ENCODE measurements around the gene CREBBP. TPM values are rescaled to one million over a fixed set of nuclear protein-coding genes. Genes with fewer than 3 reads are reported as not detected.
"Not testable (repeated sequence)": the region's sequence is repeated elsewhere in the genome, so short reads cannot be mapped to it uniquely, and the experiment has no call there.

CREBBP gene
- total RNA-seq, 2 experiments from 2014 or later: 36.0 to 72.3 TPM

DNA sequence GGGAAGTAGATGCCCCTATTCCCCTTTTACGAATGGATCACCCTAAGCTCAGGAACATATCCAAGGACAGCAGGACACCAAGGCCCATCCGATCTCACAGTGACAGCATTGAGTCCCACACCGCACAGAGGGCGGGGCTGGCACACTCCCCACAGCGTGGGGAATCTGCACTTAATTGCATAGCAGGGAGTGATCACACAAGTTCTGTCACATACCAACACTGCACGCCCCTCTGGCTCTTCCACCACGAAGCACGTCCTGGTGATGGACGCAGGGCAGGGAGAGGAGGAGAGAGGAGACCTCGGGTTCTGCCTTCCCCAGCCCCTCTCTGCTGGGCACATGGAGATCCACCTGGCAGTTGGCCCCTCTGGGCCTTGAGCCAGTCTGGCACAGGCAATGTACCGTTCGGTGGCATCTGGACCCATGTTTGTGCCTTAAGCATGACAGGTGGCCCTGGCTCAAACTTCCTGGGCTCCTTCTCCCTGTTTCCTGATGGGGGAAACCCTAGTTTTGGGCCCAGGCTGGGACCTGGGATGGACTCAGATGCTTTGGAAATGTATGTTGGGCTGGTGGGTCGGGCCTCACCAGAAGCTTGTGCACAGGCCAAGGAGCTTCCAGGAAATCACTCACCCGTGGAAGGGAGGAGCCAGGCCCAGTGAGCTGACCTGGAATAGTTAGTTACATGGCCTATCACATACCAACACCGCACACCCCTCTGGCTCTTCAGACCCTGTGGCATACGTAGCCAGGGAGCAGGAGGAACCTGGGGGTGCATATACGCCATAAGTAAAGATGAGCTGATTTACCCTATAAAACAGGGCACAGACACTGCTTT, 35.1 kb upstream of the CREBBP start:
- H3K4me1 ChIP-seq (ENCODE audit: insufficient read depth, low read length, poor library complexity, severe bottlenecking): no peaks in the 10 kb centered on the region
- no peaks in the 10 kb centered on the region for H3K36me3 ChIP-seq (ENCODE audit: insufficient read depth, low read length)
- no peak for DNase-seq (ENCODE audit: low spot score)
- no peak for TF ChIP-seq EZH2phosphoT487 (IDR thresholded peaks at IDR 0.05; ENCODE audit: borderline replicate concordance, low read depth, low read length)
- TF ChIP-seq, protein P1, sequence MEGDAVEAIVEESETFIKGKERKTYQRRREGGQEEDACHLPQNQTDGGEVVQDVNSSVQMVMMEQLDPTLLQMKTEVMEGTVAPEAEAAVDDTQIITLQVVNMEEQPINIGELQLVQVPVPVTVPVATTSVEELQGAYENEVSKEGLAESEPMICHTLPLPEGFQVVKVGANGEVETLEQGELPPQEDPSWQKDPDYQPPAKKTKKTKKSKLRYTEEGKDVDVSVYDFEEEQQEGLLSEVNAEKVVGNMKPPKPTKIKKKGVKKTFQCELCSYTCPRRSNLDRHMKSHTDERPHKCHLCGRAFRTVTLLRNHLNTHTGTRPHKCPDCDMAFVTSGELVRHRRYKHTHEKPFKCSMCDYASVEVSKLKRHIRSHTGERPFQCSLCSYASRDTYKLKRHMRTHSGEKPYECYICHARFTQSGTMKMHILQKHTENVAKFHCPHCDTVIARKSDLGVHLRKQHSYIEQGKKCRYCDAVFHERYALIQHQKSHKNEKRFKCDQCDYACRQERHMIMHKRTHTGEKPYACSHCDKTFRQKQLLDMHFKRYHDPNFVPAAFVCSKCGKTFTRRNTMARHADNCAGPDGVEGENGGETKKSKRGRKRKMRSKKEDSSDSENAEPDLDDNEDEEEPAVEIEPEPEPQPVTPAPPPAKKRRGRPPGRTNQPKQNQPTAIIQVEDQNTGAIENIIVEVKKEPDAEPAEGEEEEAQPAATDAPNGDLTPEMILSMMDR (conservative IDR thresholded peaks at IDR 0.05; ENCODE audit: low read length): no peak
- intact Hi-C loops (cut with micrococcal nuclease; ENCODE audit: unreplicated experiment): no loop called here
- no TSS peak for BruUV-seq (replicated peaks)
- H3K9me3 ChIP-seq (ENCODE audit: low read length): no peaks in the 10 kb centered on the region
- H3K9me2 ChIP-seq (ENCODE audit: insufficient read depth, low read length): no peaks in the 10 kb centered on the region
- no peak overlapping the region for H3K4me3 ChIP-seq (ENCODE audit: low read depth, low read length, poor library complexity, severe bottlenecking)
- ChIA-PET CTCF (ENCODE audit: unreplicated experiment) (no interaction called here), POLR2A (no interaction called here)
- no peak overlapping the region for H2AFZ ChIP-seq (ENCODE audit: low read length)
- H3K4me2 ChIP-seq (ENCODE audit: low read length): no peak overlapping the region
- H4K20me1 ChIP-seq (ENCODE audit: insufficient read depth, low read length): no peaks in the 10 kb centered on the region
- H3K79me2 ChIP-seq (ENCODE audit: insufficient read depth, low read depth, low read length): no peaks in the 10 kb centered on the region
- no peak overlapping the region for H3K27ac ChIP-seq (ENCODE audit: low read depth, low read length, poor library complexity, severe bottlenecking)

DNA sequence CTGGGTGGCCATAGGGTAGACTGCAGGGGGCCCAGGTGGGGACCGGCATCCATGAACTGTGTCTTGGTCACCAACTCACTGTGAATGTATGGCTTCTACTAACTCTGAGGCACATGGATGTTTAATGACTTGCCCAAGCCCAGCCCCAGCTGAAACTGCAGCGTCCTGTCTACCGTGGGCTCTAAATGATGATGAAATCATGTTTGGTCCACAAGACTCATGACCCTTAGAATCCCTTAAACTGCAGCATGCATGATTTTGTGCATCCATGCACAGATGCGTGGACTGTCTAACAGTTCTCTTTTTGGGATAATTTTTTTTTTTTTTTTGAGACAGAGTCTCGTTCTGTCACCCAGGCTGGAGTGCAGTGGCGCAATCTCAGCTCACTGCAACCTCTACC, 32.4 kb upstream of the CREBBP start:
- H3K36me3 ChIP-seq (ENCODE audit: insufficient read depth, low read length): no peaks in the 10 kb centered on the region
- no peak for DNase-seq (ENCODE audit: low spot score)
- POLR2A ChIA-PET: no interaction called here
- no peaks in the 10 kb centered on the region for H3K9me2 ChIP-seq (ENCODE audit: insufficient read depth, low read length)
- no peak overlapping the region for H3K4me2 ChIP-seq (ENCODE audit: low read length)
- no peaks in the 10 kb centered on the region for H3K4me1 ChIP-seq (ENCODE audit: insufficient read depth, low read length, poor library complexity, severe bottlenecking)
- intact Hi-C loops (cut with micrococcal nuclease; ENCODE audit: unreplicated experiment): no loop called here
- H3K9me3 ChIP-seq (ENCODE audit: low read length): no peaks in the 10 kb centered on the region
- H3K27ac ChIP-seq (ENCODE audit: low read depth, low read length, poor library complexity, severe bottlenecking): no peak overlapping the region
- no peaks in the 10 kb centered on the region for H3K79me2 ChIP-seq (ENCODE audit: insufficient read depth, low read depth, low read length)
- no peak overlapping the region for H3K4me3 ChIP-seq (ENCODE audit: low read depth, low read length, poor library complexity, severe bottlenecking)
- no peak overlapping the region for H2AFZ ChIP-seq (ENCODE audit: low read length)
- H4K20me1 ChIP-seq (ENCODE audit: insufficient read depth, low read length): no peaks in the 10 kb centered on the region
- BruUV-seq (replicated peaks): no TSS peak
- TF ChIP-seq, protein P1 (conservative IDR thresholded peaks at IDR 0.05; ENCODE audit: low read length): no peak
- TF ChIP-seq EZH2phosphoT487 (IDR thresholded peaks at IDR 0.05; ENCODE audit: borderline replicate concordance, low read depth, low read length): no peak
- CTCF ChIA-PET (ENCODE audit: unreplicated experiment): no interaction called here

DNA sequence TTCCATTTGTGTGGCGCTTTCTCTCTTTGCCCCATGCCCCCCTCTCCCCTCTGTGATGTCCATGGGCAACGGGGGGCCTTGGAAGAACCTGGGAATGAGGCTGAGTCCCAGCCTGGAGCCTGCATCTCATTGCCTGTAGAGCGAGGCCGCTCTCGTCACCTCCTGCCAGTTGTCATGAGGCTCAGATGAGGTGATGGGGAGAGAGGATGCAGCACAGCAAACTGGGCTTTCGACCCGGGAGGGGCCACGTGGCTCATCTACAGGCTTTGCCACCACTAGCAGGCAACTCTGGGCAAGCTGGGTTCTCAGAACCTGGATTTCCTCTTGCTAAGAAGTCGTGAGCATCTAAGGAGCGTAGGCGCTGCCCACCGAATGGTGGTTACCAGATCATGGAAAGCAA, 31.9 kb upstream of the CREBBP start:
- H3K79me2 ChIP-seq (ENCODE audit: insufficient read depth, low read depth, low read length): no peaks in the 10 kb centered on the region
- POLR2A ChIA-PET: no interaction called here
- no peak for TF ChIP-seq EZH2phosphoT487 (IDR thresholded peaks at IDR 0.05; ENCODE audit: borderline replicate concordance, low read depth, low read length)
- TF ChIP-seq, protein P1 (conservative IDR thresholded peaks at IDR 0.05; ENCODE audit: low read length): no peak
- CTCF ChIA-PET (ENCODE audit: unreplicated experiment): no interaction called here
- H3K4me3 ChIP-seq (ENCODE audit: low read depth, low read length, poor library complexity, severe bottlenecking): no peak overlapping the region
- intact Hi-C loops (cut with micrococcal nuclease; ENCODE audit: unreplicated experiment): no loop called here
- H3K9me2 ChIP-seq (ENCODE audit: insufficient read depth, low read length): no peaks in the 10 kb centered on the region
- H3K36me3 ChIP-seq (ENCODE audit: insufficient read depth, low read length): no peaks in the 10 kb centered on the region
- H3K27ac ChIP-seq (ENCODE audit: low read depth, low read length, poor library complexity, severe bottlenecking): no peak overlapping the region
- H3K4me2 ChIP-seq (ENCODE audit: low read length): no peak overlapping the region
- no peaks in the 10 kb centered on the region for H3K4me1 ChIP-seq (ENCODE audit: insufficient read depth, low read length, poor library complexity, severe bottlenecking)
- H3K9me3 ChIP-seq (ENCODE audit: low read length): no peaks in the 10 kb centered on the region
- no peak overlapping the region for H2AFZ ChIP-seq (ENCODE audit: low read length)
- no peaks in the 10 kb centered on the region for H4K20me1 ChIP-seq (ENCODE audit: insufficient read depth, low read length)
- no peak for DNase-seq (ENCODE audit: low spot score)
- no TSS peak for BruUV-seq (replicated peaks)

DNA sequence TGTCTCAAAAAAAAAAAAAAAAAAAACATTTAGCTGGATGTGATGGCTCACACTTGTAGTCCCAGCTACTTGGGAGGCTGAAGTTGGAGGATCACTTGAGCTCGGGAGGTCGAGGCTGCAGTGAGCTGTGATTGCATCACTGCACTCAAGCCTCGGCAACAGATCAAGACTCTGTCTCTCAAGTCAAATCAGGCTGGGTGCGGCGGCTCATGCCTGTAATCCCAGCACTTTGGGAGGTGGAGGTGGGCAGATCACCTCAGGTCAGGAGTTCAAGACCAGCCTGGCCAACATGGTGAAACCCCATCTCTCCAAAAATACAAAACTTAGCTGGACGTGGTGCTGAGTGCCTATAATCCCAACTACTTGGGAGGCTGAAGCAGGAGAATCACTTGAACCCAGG, 31.2 kb upstream of the CREBBP start:
- H3K4me2 ChIP-seq (ENCODE audit: low read length); BruUV-seq (replicated peaks); CTCF ChIA-PET (ENCODE audit: unreplicated experiment): not testable (repeated sequence)

More for the DNA sequence above, 31.2 kb upstream of the CREBBP start:
- H3K4me1 ChIP-seq (ENCODE audit: insufficient read depth, low read length, poor library complexity, severe bottlenecking); DNase-seq (ENCODE audit: low spot score); H3K4me3 ChIP-seq (ENCODE audit: low read depth, low read length, poor library complexity, severe bottlenecking); H3K9me2 ChIP-seq (ENCODE audit: insufficient read depth, low read length); intact Hi-C loops (cut with micrococcal nuclease; ENCODE audit: unreplicated experiment); H4K20me1 ChIP-seq (ENCODE audit: insufficient read depth, low read length); H2AFZ ChIP-seq (ENCODE audit: low read length); H3K27ac ChIP-seq (ENCODE audit: low read depth, low read length, poor library complexity, severe bottlenecking); H3K9me3 ChIP-seq (ENCODE audit: low read length); H3K36me3 ChIP-seq (ENCODE audit: insufficient read depth, low read length); H3K79me2 ChIP-seq (ENCODE audit: insufficient read depth, low read depth, low read length): not testable (repeated sequence)
- POLR2A ChIA-PET: interaction anchor here (0.7 kb wide), 1 partner anchor 738 kb away, joined by 3 read pairs; no protein-coding TSS in a partner anchor

All from OCI-LY7 (cell line).